ENCODE measurements around the gene TBC1D9B. TPM values are rescaled to one million over a fixed set of nuclear protein-coding genes. Genes with fewer than 3 reads are reported as not detected.

Gene TBC1D9B
- total and polyA plus RNA-seq, 2 experiments from 2014 or later: 77.0 to 97.3 TPM

GRCh38 chr5:179887095-179887494 is 20.6 kb downstream of the TBC1D9B start:
- DNase-seq (ENCODE audit: low spot score): no peak
- Histone ChIP-seq H3K9me3 (ENCODE audit: low read depth) (peaks cover 25% of the 10 kb centered on the region), H3K36me3 (replicated peaks; ENCODE audit: insufficient read depth, low read depth) (peaks cover 5% of the 10 kb centered on the region), H2AFZ (no peak overlapping the region), H4K20me1 (ENCODE audit: insufficient read depth, poor library complexity, severe bottlenecking) (no peaks in the 10 kb centered on the region), H3K27me3 (no peaks in the 10 kb centered on the region), H3K4me1 (ENCODE audit: insufficient read depth) (no peaks in the 10 kb centered on the region), H3K4me3 (no peak overlapping the region), H3K9me2 (replicated peaks; ENCODE audit: insufficient read depth) (no peaks in the 10 kb centered on the region), H3K4me2 (no peak overlapping the region), H3K79me2 (no peaks in the 10 kb centered on the region), H3K27ac (no peak overlapping the region)
- TF ChIP-seq CTCF (IDR thresholded peaks at IDR 0.05; ENCODE audit: poor library complexity) (no peak), EZH2 (IDR thresholded peaks at IDR 0.05; ENCODE audit: borderline replicate concordance) (no peak), EZH2phosphoT487 (IDR thresholded peaks at IDR 0.05; ENCODE audit: low read depth, severe bottlenecking, unreplicated experiment) (no peak)
- WGBS (ENCODE audit: low lambda C conversion rate, missing lambda C conversion rate): 96% methylated on average over 11 of the region's 11 CpGs

- H3K4me1 ChIP-seq (ENCODE audit: insufficient read depth): no peaks in the 10 kb centered on the region
- peaks cover 5% of the 10 kb centered on the region for H3K36me3 ChIP-seq (replicated peaks; ENCODE audit: insufficient read depth, low read depth)
- TF ChIP-seq CTCF (IDR thresholded peaks at IDR 0.05; ENCODE audit: poor library complexity) (no peak), EZH2 (IDR thresholded peaks at IDR 0.05; ENCODE audit: borderline replicate concordance) (no peak), EZH2phosphoT487 (IDR thresholded peaks at IDR 0.05; ENCODE audit: low read depth, severe bottlenecking, unreplicated experiment) (no peak)
- H4K20me1 ChIP-seq (ENCODE audit: insufficient read depth, poor library complexity, severe bottlenecking): no peaks in the 10 kb centered on the region
- no peak overlapping the region for H2AFZ ChIP-seq
- no peaks in the 10 kb centered on the region for H3K79me2 ChIP-seq
- no peak for DNase-seq (ENCODE audit: low spot score)
- H3K9me2 ChIP-seq (replicated peaks; ENCODE audit: insufficient read depth): no peaks in the 10 kb centered on the region
- H3K27ac ChIP-seq: peak overlapping the region; percentile 66
- H3K4me2 ChIP-seq: no peak overlapping the region
- WGBS (ENCODE audit: low lambda C conversion rate, missing lambda C conversion rate): 78% methylated on average over 14 of the region's 14 CpGs
- no peaks in the 10 kb centered on the region for H3K27me3 ChIP-seq
- no peak overlapping the region for H3K4me3 ChIP-seq
- peaks cover 25% of the 10 kb centered on the region for H3K9me3 ChIP-seq (ENCODE audit: low read depth)
Measured at GRCh38 chr5:179886190-179886911, 21.3 kb downstream of the TBC1D9B start.

GRCh38 chr5:179885491-179886090 is 22.1 kb downstream of the TBC1D9B start:
- Histone ChIP-seq H2AFZ (no peak overlapping the region), H3K27me3 (no peaks in the 10 kb centered on the region), H3K9me3 (ENCODE audit: low read depth) (peaks cover 25% of the 10 kb centered on the region), H3K79me2 (no peaks in the 10 kb centered on the region), H3K4me1 (ENCODE audit: insufficient read depth) (no peaks in the 10 kb centered on the region), H3K4me2 (no peak overlapping the region), H3K4me3 (no peak overlapping the region), H3K27ac (peak overlapping the region; percentile 66), H3K9me2 (replicated peaks; ENCODE audit: insufficient read depth) (no peaks in the 10 kb centered on the region), H3K36me3 (replicated peaks; ENCODE audit: insufficient read depth, low read depth) (peaks cover 5% of the 10 kb centered on the region), H4K20me1 (ENCODE audit: insufficient read depth, poor library complexity, severe bottlenecking) (no peaks in the 10 kb centered on the region)
- TF ChIP-seq EZH2 (IDR thresholded peaks at IDR 0.05; ENCODE audit: borderline replicate concordance) (no peak), EZH2phosphoT487 (IDR thresholded peaks at IDR 0.05; ENCODE audit: low read depth, severe bottlenecking, unreplicated experiment) (no peak), CTCF (IDR thresholded peaks at IDR 0.05; ENCODE audit: poor library complexity) (no peak)
- WGBS (ENCODE audit: low lambda C conversion rate, missing lambda C conversion rate): 97% methylated on average over 13 of the region's 13 CpGs
- no peak for DNase-seq (ENCODE audit: low spot score)

All from hepatocyte (in vitro differentiated cells).